ENCODE results near the gene ABCC10. TPM values are rescaled to one million over a fixed set of nuclear protein-coding genes. Genes with fewer than 3 reads are reported as not detected.

Gene ABCC10
- total RNA-seq, 1 experiment from 2014 or later: 25.5 TPM

DNA sequence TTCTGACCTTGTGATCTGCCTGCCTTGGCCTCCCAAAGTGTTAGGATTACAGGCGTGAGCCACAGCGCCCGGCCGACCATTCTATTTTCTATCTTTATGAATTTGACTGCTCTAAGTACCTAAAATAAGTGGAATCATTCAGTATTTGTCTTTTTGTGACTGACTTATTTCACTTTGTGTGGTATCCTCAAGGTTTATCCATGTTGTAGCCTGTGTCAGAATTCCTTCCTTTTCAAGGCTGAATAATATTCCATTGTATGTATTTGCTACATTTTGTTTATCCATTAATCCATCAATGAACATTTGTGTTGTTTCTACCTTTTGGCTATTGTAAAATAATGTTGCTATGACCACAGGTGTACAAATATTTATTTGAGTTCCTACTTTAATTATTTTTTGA lies 45.2 kb downstream of the ABCC10 start:
- ChIA-PET CTCF (no interaction called here), POLR2A (no interaction called here)
- ATAC-seq (no peak), DNase-seq (ENCODE audit: low spot score) (no peak)
- TF ChIP-seq ETV6 (CRISPR knock-in tag; IDR thresholded peaks at IDR 0.05) (no peak), ZNF219 (CRISPR knock-in tag; IDR thresholded peaks at IDR 0.05; ENCODE audit: borderline replicate concordance) (no peak), NR2C2 (CRISPR knock-in tag; IDR thresholded peaks at IDR 0.05) (no peak), GABPB1 (CRISPR knock-in tag; IDR thresholded peaks at IDR 0.05) (no peak), RORB (CRISPR knock-in tag; IDR thresholded peaks at IDR 0.05) (no peak), ZBTB21 (CRISPR knock-in tag; IDR thresholded peaks at IDR 0.05; ENCODE audit: borderline replicate concordance) (no peak), GTF2I (CRISPR knock-in tag; conservative IDR thresholded peaks at IDR 0.05) (no peak), ZNF263 (CRISPR knock-in tag; IDR thresholded peaks at IDR 0.05; ENCODE audit: low read depth) (no peak), ZNF396 (CRISPR knock-in tag; IDR thresholded peaks at IDR 0.05; ENCODE audit: borderline replicate concordance) (no peak)
- TF ChIP-seq, protein P1, sequence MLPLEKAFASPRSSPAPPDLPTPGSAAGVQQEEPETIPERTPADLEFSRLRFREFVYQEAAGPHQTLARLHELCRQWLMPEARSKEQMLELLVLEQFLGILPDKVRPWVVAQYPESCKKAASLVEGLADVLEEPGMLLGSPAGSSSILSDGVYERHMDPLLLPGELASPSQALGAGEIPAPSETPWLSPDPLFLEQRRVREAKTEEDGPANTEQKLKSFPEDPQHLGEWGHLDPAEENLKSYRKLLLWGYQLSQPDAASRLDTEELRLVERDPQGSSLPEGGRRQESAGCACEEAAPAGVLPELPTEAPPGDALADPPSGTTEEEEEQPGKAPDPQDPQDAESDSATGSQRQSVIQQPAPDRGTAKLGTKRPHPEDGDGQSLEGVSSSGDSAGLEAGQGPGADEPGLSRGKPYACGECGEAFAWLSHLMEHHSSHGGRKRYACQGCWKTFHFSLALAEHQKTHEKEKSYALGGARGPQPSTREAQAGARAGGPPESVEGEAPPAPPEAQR (CRISPR knock-in tag; IDR thresholded peaks at IDR 0.05): no peak
- Mint-ChIP-seq H3K36me3 (no peaks in the 10 kb centered on the region), H3K27ac (no peak overlapping the region), H3K9me3 (no peaks in the 10 kb centered on the region), H3K4me3 (no peak overlapping the region), H3K27me3 (ENCODE audit: low read depth) (no peaks in the 10 kb centered on the region; the same call in 1 of the 2 replicates), H3K4me1 (peaks cover 18% of the 10 kb centered on the region)

DNA sequence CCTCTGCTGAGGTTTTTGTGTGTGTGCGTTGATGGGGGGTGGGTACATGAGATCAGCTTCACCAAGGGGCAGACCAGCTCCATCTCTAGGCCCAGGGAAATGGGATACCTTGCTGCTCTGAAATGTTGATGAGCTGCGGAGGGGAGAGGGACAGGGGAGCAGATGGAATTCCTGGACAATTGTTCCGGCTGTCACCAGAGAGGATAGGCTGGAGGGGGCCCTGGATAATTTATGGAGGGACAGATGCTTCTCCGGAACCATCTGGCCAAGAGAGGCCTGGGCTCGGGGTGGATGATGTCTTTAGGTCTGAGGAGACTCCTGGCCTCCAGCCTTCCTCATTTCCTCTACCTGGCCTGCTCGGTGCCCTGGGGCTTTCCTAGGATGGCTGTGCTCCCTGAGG lies 48.2 kb downstream of the ABCC10 start:
- no peak overlapping the region for H3K4me3 Mint-ChIP-seq
- peaks cover 29% of the 10 kb centered on the region for H3K4me1 Mint-ChIP-seq
- H3K27ac Mint-ChIP-seq: no peak overlapping the region
- no peaks in the 10 kb centered on the region for H3K36me3 Mint-ChIP-seq
- POLR2A ChIA-PET: no interaction called here
- H3K9me3 Mint-ChIP-seq: no peaks in the 10 kb centered on the region
- CTCF ChIA-PET: interaction anchor here (0.6 to 1.3 kb wide), 2 partner anchors 18 to 21 kb away, joined by 4 read pairs; no protein-coding TSS in a partner anchor
- no peak for ATAC-seq
- no peak for DNase-seq (ENCODE audit: low spot score)
- TF ChIP-seq TP53 (CRISPR knock-in tag; IDR thresholded peaks at IDR 0.05) (no peak), ZNF219 (CRISPR knock-in tag; IDR thresholded peaks at IDR 0.05; ENCODE audit: borderline replicate concordance) (no peak), MXD4 (CRISPR knock-in tag; IDR thresholded peaks at IDR 0.05; ENCODE audit: borderline replicate concordance) (no peak), EMX1 (CRISPR knock-in tag; IDR thresholded peaks at IDR 0.05) (no peak), FOXK1 (CRISPR knock-in tag; IDR thresholded peaks at IDR 0.05) (no peak)
- TF ChIP-seq, protein P2, sequence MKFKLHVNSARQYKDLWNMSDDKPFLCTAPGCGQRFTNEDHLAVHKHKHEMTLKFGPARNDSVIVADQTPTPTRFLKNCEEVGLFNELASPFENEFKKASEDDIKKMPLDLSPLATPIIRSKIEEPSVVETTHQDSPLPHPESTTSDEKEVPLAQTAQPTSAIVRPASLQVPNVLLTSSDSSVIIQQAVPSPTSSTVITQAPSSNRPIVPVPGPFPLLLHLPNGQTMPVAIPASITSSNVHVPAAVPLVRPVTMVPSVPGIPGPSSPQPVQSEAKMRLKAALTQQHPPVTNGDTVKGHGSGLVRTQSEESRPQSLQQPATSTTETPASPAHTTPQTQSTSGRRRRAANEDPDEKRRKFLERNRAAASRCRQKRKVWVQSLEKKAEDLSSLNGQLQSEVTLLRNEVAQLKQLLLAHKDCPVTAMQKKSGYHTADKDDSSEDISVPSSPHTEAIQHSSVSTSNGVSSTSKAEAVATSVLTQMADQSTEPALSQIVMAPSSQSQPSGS (CRISPR knock-in tag; IDR thresholded peaks at IDR 0.05; ENCODE audit: borderline replicate concordance, low read depth): no peak
- TF ChIP-seq, protein P3, sequence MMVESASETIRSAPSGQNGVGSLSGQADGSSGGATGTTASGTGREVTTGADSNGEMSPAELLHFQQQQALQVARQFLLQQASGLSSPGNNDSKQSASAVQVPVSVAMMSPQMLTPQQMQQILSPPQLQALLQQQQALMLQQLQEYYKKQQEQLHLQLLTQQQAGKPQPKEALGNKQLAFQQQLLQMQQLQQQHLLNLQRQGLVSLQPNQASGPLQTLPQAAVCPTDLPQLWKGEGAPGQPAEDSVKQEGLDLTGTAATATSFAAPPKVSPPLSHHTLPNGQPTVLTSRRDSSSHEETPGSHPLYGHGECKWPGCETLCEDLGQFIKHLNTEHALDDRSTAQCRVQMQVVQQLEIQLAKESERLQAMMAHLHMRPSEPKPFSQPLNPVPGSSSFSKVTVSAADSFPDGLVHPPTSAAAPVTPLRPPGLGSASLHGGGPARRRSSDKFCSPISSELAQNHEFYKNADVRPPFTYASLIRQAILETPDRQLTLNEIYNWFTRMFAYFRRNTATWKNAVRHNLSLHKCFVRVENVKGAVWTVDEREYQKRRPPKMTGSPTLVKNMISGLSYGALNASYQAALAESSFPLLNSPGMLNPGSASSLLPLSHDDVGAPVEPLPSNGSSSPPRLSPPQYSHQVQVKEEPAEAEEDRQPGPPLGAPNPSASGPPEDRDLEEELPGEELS (CRISPR knock-in tag; IDR thresholded peaks at IDR 0.05): no peak
- TF ChIP-seq, protein P4, sequence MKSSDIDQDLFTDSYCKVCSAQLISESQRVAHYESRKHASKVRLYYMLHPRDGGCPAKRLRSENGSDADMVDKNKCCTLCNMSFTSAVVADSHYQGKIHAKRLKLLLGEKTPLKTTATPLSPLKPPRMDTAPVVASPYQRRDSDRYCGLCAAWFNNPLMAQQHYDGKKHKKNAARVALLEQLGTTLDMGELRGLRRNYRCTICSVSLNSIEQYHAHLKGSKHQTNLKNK (CRISPR knock-in tag; IDR thresholded peaks at IDR 0.05): no peak
- TF ChIP-seq, protein P5, sequence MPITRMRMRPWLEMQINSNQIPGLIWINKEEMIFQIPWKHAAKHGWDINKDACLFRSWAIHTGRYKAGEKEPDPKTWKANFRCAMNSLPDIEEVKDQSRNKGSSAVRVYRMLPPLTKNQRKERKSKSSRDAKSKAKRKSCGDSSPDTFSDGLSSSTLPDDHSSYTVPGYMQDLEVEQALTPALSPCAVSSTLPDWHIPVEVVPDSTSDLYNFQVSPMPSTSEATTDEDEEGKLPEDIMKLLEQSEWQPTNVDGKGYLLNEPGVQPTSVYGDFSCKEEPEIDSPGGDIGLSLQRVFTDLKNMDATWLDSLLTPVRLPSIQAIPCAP (CRISPR knock-in tag; IDR thresholded peaks at IDR 0.05): no peak
- TF ChIP-seq, protein P6, sequence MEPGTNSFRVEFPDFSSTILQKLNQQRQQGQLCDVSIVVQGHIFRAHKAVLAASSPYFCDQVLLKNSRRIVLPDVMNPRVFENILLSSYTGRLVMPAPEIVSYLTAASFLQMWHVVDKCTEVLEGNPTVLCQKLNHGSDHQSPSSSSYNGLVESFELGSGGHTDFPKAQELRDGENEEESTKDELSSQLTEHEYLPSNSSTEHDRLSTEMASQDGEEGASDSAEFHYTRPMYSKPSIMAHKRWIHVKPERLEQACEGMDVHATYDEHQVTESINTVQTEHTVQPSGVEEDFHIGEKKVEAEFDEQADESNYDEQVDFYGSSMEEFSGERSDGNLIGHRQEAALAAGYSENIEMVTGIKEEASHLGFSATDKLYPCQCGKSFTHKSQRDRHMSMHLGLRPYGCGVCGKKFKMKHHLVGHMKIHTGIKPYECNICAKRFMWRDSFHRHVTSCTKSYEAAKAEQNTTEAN (CRISPR knock-in tag; IDR thresholded peaks at IDR 0.05): no peak
- no peaks in the 10 kb centered on the region; the same call in 1 of the 2 replicates for H3K27me3 Mint-ChIP-seq (ENCODE audit: low read depth)
